AG08396 (cell line): Measurements from ENCODE around the gene ST3GAL6.

ENCODE experiments used
- DNase-seq: peaks from one replicate; pipeline ENCODE4 v3.0.0; 2012; ENCODE audit warnings: low spot score, mixed read lengths

The ST3GAL6 gene

GRCh38 chr3:98763076-98763475 is at the start of gene ST3GAL6:
ST3GAL6 (plus strand) TSS chr3:98763340; CDS start chr3:98768441, 5,101 bp downstream.
- DNase-seq, result no peak

GRCh38 chr3:98713984-98714383 is 49.2 kb upstream of the ST3GAL6 start:
- DNase-seq, result no peak

DNA sequence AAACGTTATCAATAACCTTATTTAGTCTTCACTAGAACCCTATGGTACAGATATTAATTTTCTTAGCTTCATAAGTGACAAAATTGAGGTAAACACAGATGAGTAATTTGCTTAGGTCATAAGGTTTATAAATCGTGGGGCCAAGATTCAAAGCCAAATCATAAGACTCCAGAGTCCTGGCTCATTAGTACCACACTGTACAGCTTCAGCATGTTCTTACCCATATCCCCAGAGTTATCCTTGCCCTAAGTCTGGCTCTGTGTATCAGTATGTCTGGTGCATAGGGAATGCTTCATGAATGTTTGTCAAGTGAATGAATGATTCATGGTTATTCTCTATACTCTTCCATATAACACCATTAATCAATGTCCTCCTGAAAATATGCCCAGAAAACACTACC is 45.6 kb upstream of the ST3GAL6 start:
- no peak for DNase-seq

DNA sequence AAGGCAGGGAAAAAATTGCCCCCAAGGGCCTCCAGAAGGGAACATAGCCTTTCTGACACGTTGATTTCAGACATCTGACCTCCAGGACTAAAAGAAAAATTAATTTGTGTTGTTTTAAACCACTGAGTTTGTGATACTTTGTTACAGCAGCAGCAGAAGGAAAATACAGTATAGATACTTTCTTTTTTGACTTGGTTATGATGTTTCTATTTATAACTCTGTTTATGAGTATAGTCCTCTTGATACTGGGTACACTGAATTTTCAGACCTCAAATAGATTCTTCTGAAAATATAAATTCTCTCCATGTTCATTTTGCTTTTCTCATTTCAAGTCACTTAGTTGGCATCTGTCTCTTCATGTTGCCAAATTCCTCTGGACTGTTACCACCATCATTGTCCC is 44.4 kb upstream of the ST3GAL6 start:
- no peak for DNase-seq

- no peak for DNase-seq
These were observed 41.4 kb upstream of the ST3GAL6 start for GRCh38 chr3:98721776-98722175.

DNA sequence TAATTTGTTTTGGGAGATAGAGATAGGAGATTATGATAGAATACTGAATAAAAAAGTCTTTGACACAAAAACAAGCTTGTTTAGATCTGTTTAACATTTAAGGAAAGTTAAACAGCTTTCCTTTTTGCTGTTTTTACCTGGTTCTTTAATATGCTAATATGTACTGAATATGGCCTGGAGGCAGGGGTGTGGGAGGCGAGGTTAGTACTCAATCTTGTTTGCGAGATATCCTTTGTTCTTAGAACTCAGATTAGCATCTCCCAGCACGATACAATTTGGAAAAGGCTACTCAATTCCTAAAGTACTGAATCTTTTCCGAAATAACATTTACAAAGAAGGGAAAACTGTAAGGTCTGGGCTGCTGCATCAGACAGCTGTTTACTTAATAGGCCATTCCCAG is 40.8 kb upstream of the ST3GAL6 start:
- no peak for DNase-seq

GRCh38 chr3:98725352-98725751 is 37.8 kb upstream of the ST3GAL6 start:
- DNase-seq, result no peak

- DNase-seq, result peak; percentile 41
These were observed 37.1 kb upstream of the ST3GAL6 start for GRCh38 chr3:98726084-98726483.

- DNase-seq, result no peak
These were observed 35.5 kb upstream of the ST3GAL6 start for GRCh38 chr3:98727638-98728037.

DNA sequence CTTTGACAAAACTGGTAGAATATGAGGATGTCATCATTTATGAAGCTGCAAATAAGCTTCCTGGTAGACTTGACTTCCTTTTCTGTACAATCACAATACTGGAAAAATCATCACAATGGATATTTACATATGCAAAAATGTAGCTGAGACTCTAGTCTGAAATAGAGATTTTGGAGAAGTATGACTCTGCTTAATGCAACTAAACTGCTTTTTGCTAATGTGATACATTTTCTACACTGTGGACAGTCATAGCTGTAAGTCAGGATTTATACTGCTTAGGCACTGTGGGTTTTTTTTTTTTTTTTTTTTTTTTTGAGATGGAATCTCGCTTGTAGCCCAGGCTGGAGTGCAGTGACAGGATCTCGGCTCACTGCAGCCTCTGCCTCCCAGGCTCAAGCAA is 34.5 kb upstream of the ST3GAL6 start:
- DNase-seq, result no peak

DNA sequence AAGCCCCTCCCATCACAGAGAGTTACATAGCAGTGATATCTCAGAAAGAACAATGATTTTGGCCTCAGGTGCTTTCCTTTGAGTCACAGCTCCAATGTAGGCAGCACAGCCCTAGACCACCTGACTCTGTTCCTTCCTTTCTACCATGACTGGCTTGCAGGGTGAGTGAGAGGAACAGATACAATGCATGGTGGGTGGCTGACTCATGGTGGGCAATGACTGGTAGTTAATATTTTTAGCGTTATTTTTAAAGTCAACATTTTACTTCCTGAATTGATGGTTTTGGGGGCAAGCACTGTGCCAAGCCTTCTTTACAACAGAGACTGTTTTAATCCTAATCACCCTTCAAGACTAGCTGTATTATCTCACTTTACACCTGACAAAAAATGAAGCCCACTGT is 32.8 kb upstream of the ST3GAL6 start:
- DNase-seq, result no peak

DNA sequence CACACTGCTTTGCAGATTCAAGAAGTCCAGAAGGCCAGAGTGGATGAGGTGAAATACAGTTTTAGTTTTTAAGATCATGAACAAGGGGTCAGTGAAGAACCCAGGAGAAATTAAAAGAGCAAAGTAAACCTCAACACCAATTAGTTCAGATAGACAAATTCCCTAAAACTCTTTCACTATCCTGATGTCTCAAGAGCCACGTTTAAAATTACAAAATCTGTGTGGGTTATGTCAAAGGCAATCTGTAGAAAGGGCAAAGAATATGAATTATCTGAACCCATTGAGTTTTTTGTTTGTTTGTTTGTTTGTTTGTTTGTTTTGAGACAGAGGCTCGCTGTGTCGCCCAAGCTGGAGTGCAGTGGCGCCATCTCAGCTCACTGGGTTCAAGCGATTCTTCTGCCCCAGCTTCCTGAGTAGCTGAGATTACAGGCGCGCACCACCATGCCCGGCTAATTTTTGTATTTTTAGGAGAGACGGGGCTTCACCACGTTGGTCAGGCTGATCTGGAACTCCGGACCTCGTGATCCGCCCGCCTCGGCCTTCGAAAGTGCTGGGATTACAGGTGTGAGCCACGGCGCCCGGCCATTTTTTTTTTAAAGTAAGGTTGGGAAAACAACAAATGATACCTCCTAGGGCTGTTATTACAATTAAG is 32.1 kb upstream of the ST3GAL6 start:
- DNase-seq, result no peak

DNA sequence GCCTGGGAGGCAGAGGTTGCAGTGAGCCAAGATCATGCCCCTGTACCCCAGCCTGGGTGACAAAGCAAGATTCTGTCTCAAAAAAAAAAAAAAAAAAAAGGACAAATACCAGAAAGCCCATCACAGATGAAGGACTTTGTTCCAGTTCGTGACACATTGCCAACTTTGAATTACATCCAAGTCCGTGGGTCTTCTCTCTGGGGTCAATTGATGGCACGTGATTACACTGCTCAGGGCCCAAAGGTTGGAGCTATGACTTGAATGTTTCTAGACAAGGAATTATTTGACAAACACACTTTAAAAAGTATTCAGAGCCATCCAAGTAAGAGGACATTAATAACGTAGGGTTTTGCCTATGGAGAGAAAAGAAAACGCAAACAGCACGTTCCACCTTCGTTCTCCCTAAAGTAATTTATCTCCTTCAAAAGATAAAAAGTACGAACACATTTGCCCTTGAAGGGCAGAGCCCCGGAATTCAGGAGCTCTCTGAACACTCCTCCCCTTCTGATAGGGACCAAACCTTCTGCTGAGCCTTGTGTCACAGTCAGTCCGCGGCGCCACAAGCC is 31.3 kb upstream of the ST3GAL6 start:
- DNase-seq, result no peak

GRCh38 chr3:98732286-98733052 is 30.7 kb upstream of the ST3GAL6 start:
- DNase-seq, result peak; percentile 64

DNA sequence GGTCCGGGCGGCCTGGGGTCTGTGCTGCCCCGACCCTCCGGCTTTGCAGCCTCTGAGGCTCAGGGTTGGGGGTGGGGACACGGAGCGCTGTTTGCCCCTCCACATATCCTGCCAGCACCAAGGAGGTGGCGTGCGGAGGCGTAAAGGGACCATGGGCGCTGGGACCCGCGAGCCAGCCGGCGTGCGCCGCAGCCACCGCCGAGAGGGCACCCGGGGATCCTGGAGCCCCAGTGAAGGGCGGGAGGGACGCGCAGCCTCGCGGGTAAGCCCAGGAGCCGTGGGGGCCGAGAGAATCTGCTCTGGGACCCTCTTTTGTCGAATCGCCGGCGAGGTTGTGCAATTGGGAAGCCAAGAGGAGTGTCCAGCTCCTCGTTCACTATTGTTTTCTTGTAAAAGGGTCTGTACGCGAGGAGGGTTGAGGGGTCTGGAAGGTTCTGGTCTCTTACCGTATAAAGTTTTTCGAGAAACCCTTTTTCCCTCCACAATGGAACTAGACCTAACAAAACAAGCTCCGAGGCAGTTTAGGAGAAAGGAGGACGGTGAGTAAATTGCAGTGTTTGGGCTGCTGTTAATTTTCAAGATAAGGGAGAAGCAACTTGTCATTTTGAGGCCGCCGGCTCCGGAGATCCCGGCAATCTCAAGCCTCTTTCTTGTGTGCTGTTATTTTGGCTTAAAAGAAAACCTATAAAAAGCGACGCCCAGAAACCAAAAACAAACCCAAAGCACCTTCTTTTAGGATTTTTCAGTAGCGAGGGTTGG is 29.9 kb upstream of the ST3GAL6 start:
- DNase-seq, result peak; percentile 39

DNA sequence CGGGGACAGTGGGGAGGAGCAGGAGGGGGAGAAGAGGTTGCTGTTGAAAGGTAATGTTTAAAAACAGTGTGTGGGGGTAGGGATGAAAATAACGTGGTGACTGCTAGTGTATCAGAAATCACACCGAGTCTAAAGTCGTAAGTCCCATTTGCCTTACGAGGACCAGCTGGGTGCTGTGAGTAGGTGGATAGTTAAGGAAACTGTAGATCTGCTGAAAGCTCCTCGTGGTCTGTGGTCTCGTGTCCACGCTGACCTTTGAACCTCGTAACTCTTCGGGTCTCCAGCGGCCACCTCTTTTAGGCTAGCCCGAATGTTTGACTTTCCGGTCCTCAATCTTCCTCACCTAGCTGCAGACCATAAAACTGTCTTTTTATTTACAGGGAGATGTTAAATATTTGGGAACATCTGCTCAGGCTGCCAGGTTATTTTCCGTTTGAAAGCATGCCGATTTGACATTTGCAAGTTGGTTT is 29.3 kb upstream of the ST3GAL6 start:
- DNase-seq, result peak; percentile 20

GRCh38 chr3:98734306-98734705 is 28.8 kb upstream of the ST3GAL6 start:
- no peak for DNase-seq

DNA sequence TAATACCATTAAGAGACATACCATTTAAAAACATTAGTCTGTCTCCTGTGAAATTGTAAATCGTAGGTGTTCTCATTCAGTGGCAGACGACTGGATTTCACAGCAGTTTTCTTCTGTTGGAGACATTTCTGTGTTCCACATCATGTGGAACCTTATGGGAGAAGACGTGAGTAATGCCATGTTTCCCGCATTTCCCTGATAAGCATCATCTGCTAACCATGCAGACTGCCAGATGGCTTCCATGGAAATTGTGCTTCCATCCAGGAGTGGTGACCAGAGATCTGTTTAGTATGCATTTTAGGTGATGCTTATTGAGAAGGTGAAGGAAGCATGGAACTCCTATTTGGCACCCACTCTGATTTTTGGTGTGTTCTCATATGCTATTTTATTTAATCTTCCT is 28.4 kb upstream of the ST3GAL6 start:
- DNase-seq, result no peak

DNA sequence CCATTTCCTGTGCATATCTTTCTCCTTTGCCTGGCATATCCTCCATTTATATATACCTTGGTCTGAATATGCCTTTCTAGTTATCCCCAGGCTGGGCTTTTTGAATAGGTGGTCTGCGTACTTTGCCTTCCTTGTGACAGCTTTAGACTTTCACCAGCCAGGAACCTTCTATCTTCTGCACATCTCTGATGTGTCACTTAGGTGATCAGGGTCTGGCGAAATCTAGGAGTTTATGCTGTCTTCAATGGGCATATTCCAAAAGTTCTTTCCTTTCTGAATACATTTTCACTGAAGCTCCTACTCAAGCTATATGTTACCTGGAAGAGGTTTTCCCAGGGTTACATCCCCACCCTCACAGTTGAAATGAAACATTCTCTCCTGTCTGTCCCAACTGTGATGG is 27.8 kb upstream of the ST3GAL6 start:
- no peak for DNase-seq

DNA sequence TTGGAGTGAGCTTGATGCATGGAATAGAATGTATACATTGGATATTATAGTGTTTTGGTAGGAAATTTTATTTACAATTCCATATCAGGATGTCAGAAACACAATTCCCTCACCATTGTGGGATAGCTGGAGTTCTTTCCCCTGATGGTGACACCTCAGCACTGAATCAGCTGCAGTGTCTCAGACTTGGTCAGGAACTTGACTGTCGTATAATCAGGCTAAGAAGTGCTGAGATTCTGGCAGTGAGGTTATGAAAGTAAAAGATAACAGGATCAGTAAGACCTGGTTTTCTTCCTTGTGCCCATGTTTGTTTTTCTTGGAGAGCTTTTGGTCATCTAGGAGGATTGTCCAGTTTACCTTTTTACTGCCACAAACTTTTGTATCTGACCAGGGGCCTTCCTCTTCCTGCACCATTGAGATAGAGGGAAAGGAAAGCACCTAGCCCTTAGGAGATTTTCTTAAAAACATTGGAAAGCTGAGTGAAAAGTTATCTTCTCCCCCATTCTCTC is 27.3 kb upstream of the ST3GAL6 start:
- DNase-seq, result no peak

- DNase-seq, result no peak
These were observed 25.8 kb upstream of the ST3GAL6 start for GRCh38 chr3:98737301-98737700.

- DNase-seq, result no peak
These were observed 23.9 kb upstream of the ST3GAL6 start for GRCh38 chr3:98739266-98739665.
